Breast epithelium (tissue), 3 donors: Measurements from ENCODE around the gene DLX6.

Experiments used
- CTCF ChIP-seq, 3 donors: fragments of 450-650 bp; IDR thresholded peaks; one replicate each; pipeline ENCODE4 v1.5.1; 2016 to 2017; ENCODE audit warnings: antibody characterized with exemption in 3 of 3, mild to moderate bottlenecking in 3 of 3, moderate library complexity in 3 of 3
- POLR2A ChIP-seq: fragments of 450-650 bp; IDR thresholded peaks from one replicate; pipeline ENCODE4 v1.6.1; 2016; ENCODE audit warnings: antibody characterized with exemption, mild to moderate bottlenecking, moderate library complexity

- TF ChIP-seq CTCF (IDR thresholded peaks at IDR 0.05) = no peak
- TF ChIP-seq POLR2A = no peak
Observed at GRCh38 chr7:97018791-97019531, 13.6 kb downstream of the DLX6 start.
